Loucy (cell line): ENCODE data around the gene SHC3.

Experiments
- H2AFZ ChIP-seq: fragments of 200-600 bp; sonication (generic); 2 replicates; pipeline ENCODE4 v1.6.0; 2016; ENCODE audit warnings: antibody characterized with exemption, mild to moderate bottlenecking, low read length, moderate library complexity
- H3F3A ChIP-seq: fragments of 200-600 bp; 2 replicates; pipeline ENCODE4 v1.6.0; 2016; ENCODE audit warnings: antibody characterized with exemption, low read depth, mild to moderate bottlenecking
- H3K27me3 ChIP-seq: fragments of 200-600 bp; sonication (generic); 2 replicates; pipeline ENCODE4 v1.6.1; 2014; ENCODE audit warnings: low read length, mild to moderate bottlenecking; ENCODE audit not compliant: insufficient read depth, poor library complexity, severe bottlenecking
- H3K36me3 ChIP-seq: fragments of 200-600 bp; sonication (generic); 2 replicates; pipeline ENCODE4 v1.6.1; 2016; ENCODE audit warnings: low read length; ENCODE audit not compliant: insufficient read depth
- H3K4me1 ChIP-seq: fragments of 200-600 bp; sonication (generic); 2 replicates; pipeline ENCODE4 v1.5.1; 2014; ENCODE audit warnings: low read length, mild to moderate bottlenecking; ENCODE audit not compliant: insufficient read depth, poor library complexity, severe bottlenecking
- H3K4me2 ChIP-seq: fragments of 200-600 bp; sonication (generic); 2 replicates; pipeline ENCODE4 v1.6.0; 2014; ENCODE audit warnings: antibody characterized with exemption, low read length, low read depth, mild to moderate bottlenecking; ENCODE audit not compliant: poor library complexity, severe bottlenecking
- H3K4me3 ChIP-seq: fragments of 200-600 bp; sonication (generic); 2 replicates; pipeline ENCODE4 v1.5.1; 2014; ENCODE audit warnings: low read length, mild to moderate bottlenecking, mixed read lengths; ENCODE audit not compliant: poor library complexity, severe bottlenecking
- H3K79me2 ChIP-seq: fragments of 200-600 bp; sonication (generic); 2 replicates; pipeline ENCODE4 v1.6.1; 2014; ENCODE audit warnings: low read length; ENCODE audit not compliant: insufficient read depth
- H3K9ac ChIP-seq: fragments of 200-600 bp; sonication (generic); 2 replicates; pipeline ENCODE4 v1.6.0; 2014; ENCODE audit warnings: mild to moderate bottlenecking, low read depth, low read length, moderate library complexity; ENCODE audit not compliant: poor library complexity, severe bottlenecking
- H3K9me2 ChIP-seq: fragments of 200-600 bp; sonication (generic); replicated peaks from 2 replicates; pipeline ENCODE4 v1.6.1; 2016; ENCODE audit warnings: low read depth, low read length, mixed read lengths
- H3K9me3 ChIP-seq: fragments of 200-600 bp; sonication (generic); 2 replicates; pipeline ENCODE4 v1.6.1; 2014; ENCODE audit warnings: mild to moderate bottlenecking, antibody characterized with exemption, low read length, low read depth; ENCODE audit not compliant: insufficient read depth
- H4K20me1 ChIP-seq: fragments of 200-600 bp; sonication (generic); 2 replicates; pipeline ENCODE4 v1.6.0; 2014; ENCODE audit warnings: antibody characterized with exemption, low read length, mild to moderate bottlenecking; ENCODE audit not compliant: insufficient read depth, poor library complexity, severe bottlenecking
- EZH2phosphoT487 ChIP-seq: fragments of 200-600 bp; IDR thresholded peaks from 2 replicates; pipeline ENCODE4 v1.6.1; 2018; ENCODE audit warnings: antibody characterized with exemption, mild to moderate bottlenecking, moderate library complexity, borderline replicate concordance
- TF ChIP-seq, protein P1 (sequence below): fragments of 200-600 bp; sonication (generic); conservative IDR thresholded peaks from 2 replicates; pipeline ENCODE4 v1.5.1; 2014; ENCODE audit warnings: mild to moderate bottlenecking, antibody characterized with exemption, low read length

SHC3 gene

DNA sequence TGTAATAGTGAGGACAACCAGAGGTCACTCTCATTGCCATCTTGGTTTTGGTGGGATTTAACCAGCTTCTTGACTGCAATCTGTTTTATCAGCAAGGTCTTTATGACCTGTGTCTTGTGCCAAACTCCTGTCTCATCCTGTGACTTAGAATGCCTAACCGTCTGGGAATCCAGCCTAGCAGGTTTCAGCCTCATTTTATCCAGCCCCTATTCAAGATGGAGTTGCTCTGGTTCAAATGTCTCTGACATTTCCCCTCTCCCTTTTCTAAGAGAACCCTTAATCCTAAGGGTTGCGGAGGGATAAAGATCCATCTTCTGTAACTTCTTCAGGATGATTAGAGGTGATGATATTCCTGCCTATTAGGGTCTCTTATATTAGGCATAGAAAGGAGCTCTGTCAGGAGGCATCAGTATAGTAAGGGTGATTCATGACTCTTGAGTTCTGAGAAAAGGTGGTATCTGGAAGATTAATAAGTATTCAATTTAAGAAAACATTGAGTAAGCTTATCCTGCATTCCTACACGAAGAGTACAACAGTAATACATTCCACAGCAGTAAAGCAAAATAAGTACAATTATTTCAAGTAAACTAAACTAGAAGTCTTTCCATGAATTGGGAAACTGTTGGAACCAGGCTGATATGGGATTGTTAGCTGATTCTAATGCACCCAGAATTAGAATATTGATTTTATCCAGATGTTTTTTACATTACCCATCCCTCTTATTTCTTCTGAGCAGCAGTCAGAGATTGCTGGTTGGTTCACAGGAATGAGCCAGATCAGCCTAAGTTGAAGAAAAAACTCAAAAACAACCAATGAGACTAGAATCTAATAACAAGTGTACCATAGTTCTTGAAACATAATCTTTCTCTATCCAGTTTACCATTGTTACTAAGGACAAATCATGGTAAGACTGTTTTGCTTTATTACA, 39.9 kb downstream of the SHC3 start:
- H3K79me2 ChIP-seq = no peaks in the 10 kb centered on the region
- H3K4me2 ChIP-seq = no peak overlapping the region
- no peaks in the 10 kb centered on the region for H3K36me3 ChIP-seq
- H3K9me3 ChIP-seq = peaks cover 6% of the 10 kb centered on the region; the same call in 1 of the 2 replicates
- H3K9me2 ChIP-seq = no peaks in the 10 kb centered on the region
- H2AFZ ChIP-seq = no peak overlapping the region
- H3F3A ChIP-seq = no peaks in the 10 kb centered on the region
- H3K9ac ChIP-seq = no peak overlapping the region
- no peaks in the 10 kb centered on the region for H3K4me1 ChIP-seq
- no peak for TF ChIP-seq EZH2phosphoT487
- TF ChIP-seq, protein P1, sequence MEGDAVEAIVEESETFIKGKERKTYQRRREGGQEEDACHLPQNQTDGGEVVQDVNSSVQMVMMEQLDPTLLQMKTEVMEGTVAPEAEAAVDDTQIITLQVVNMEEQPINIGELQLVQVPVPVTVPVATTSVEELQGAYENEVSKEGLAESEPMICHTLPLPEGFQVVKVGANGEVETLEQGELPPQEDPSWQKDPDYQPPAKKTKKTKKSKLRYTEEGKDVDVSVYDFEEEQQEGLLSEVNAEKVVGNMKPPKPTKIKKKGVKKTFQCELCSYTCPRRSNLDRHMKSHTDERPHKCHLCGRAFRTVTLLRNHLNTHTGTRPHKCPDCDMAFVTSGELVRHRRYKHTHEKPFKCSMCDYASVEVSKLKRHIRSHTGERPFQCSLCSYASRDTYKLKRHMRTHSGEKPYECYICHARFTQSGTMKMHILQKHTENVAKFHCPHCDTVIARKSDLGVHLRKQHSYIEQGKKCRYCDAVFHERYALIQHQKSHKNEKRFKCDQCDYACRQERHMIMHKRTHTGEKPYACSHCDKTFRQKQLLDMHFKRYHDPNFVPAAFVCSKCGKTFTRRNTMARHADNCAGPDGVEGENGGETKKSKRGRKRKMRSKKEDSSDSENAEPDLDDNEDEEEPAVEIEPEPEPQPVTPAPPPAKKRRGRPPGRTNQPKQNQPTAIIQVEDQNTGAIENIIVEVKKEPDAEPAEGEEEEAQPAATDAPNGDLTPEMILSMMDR = no peak
- H4K20me1 ChIP-seq = no peaks in the 10 kb centered on the region
- H3K27me3 ChIP-seq = no peaks in the 10 kb centered on the region
- H3K4me3 ChIP-seq = no peak overlapping the region

DNA sequence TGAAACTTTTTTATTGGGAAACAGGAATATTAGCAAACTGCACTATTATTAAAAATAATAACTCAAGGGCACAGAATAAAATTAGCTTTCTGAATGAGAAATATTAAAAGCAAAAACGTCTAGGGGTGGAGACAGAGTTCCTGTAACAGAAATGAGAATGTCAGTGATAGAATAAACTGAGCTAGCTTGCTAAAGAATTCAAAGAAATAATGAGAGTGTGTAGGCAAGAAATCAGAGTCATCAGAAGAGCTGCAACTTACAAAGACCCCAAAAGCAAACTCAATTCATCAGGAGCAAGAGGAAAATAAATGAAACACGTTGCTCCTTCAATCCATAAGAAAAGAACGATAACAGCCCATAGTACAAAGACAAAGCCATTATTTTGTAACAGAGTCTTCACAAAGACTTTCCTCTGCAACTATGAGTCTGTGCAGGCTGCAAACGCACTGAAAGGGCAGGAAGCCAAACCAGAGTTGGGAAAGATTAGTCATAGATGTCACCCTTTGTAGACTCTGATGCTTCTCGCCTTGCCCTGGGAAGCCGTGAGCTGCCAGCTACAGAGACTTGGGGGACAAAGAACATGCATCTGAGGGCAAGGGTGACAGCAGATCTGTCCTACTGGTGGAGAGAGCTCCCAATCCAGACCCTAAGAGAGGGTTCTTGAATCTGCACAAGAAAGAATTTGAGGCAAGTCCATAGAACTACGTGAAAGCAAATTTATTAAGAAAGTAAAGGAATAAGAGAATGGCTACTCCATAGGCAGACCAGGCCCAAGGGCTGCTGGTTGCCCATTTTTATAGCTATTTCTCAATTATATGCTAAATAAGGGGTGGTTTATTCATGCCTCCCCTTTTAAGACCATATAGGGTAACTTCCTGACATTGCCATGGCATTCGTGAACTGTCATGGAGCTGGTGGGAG, 40.8 kb downstream of the SHC3 start:
- H4K20me1 ChIP-seq = no peaks in the 10 kb centered on the region
- H3F3A ChIP-seq = no peaks in the 10 kb centered on the region
- no peaks in the 10 kb centered on the region for H3K9me2 ChIP-seq
- H3K79me2 ChIP-seq = no peaks in the 10 kb centered on the region
- H3K4me3 ChIP-seq = no peak overlapping the region
- no peak overlapping the region for H3K9ac ChIP-seq
- H2AFZ ChIP-seq = no peak overlapping the region
- no peak for TF ChIP-seq EZH2phosphoT487
- TF ChIP-seq, protein P1 = no peak
- H3K36me3 ChIP-seq = no peaks in the 10 kb centered on the region
- H3K4me2 ChIP-seq = no peak overlapping the region
- no peaks in the 10 kb centered on the region for H3K4me1 ChIP-seq
- peaks cover 6% of the 10 kb centered on the region; the same call in 1 of the 2 replicates for H3K9me3 ChIP-seq
- H3K27me3 ChIP-seq = no peaks in the 10 kb centered on the region

DNA sequence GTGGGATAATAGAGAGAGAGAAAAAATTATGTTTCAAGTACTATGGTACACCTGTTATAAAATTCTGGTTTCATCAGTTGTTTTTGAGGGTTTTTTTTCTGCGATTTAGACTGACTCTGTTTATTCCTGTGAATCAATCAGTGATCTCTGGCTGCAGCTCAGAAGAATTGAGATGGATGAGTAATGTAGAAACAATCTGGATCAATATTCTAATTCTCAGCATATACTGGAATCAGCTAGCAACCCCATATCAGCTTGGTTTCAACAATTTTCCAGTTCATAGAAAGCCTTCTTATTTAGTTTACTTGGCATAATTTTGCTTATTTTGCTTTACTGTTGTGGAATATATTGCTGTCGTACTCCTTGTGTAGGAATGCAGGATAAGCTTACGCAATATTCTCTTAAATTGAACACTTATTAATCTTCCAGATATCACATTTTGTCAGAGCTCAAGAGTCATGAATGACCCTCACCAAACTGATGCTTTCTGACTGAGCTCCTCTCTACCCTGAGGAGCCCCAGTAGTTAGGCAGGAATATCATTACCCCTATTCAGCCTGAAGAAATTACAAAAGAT, 42.9 kb downstream of the SHC3 start:
- H3K9ac ChIP-seq = no peak overlapping the region
- H2AFZ ChIP-seq = no peak overlapping the region
- no peak overlapping the region for H3K4me3 ChIP-seq
- H3F3A ChIP-seq = no peaks in the 10 kb centered on the region
- no peaks in the 10 kb centered on the region for H3K4me1 ChIP-seq
- H3K79me2 ChIP-seq = no peaks in the 10 kb centered on the region
- no peak overlapping the region for H3K4me2 ChIP-seq
- H3K9me2 ChIP-seq = no peaks in the 10 kb centered on the region
- TF ChIP-seq, protein P1 = no peak
- no peak for TF ChIP-seq EZH2phosphoT487
- no peaks in the 10 kb centered on the region for H3K36me3 ChIP-seq
- H3K27me3 ChIP-seq = no peaks in the 10 kb centered on the region
- H3K9me3 ChIP-seq = peaks cover 6% of the 10 kb centered on the region; the same call in 1 of the 2 replicates
- no peaks in the 10 kb centered on the region for H4K20me1 ChIP-seq
